RWPE2 (cell line): ENCODE measurements around the gene PRDM16.

Experiments
- ATAC-seq: fragments of 200-7000 bp; cut with Tn5 transposase; 3 replicates; pipeline ENCODE4 v1.9.1; 2021; ENCODE audit warnings: low read depth
- DNase-seq: peaks from one replicate; pipeline ENCODE4 v3.0.0-alpha.2; 2020; ENCODE audit warnings: low spot score
- H3K27ac ChIP-seq: fragments of 450-650 bp; 2 replicates; pipeline ENCODE4 v1.5.1; 2017; ENCODE audit warnings: mild to moderate bottlenecking; ENCODE audit not compliant: poor library complexity, severe bottlenecking
- H3K27me3 ChIP-seq: fragments of 250-450 bp; sonication (Bioruptor Pico); 2 replicates; pipeline ENCODE4 v1.5.1; 2021; ENCODE audit warnings: mild to moderate bottlenecking, moderate library complexity; ENCODE audit not compliant: insufficient read depth, poor library complexity, severe bottlenecking
- H3K36me3 ChIP-seq: fragments of 250-450 bp; sonication (Bioruptor Pico); 2 replicates; pipeline ENCODE4 v1.5.1; 2020; ENCODE audit warnings: low read depth, mild to moderate bottlenecking, moderate library complexity
- H3K4me1 ChIP-seq: fragments of 250-450 bp; sonication (Bioruptor Pico); 2 replicates; pipeline ENCODE4 v1.5.1; 2021; ENCODE audit warnings: mild to moderate bottlenecking, moderate library complexity; ENCODE audit not compliant: insufficient read depth, poor library complexity, severe bottlenecking
- H3K4me3 ChIP-seq: fragments of 250-450 bp; sonication (Bioruptor Pico); 2 replicates; pipeline ENCODE4 v1.5.1; 2021; ENCODE audit warnings: mild to moderate bottlenecking, moderate library complexity; ENCODE audit not compliant: severe bottlenecking
- H3K9me3 ChIP-seq: fragments of 250-450 bp; sonication (Bioruptor Pico); 2 replicates; pipeline ENCODE4 v1.5.1; 2021; ENCODE audit warnings: mild to moderate bottlenecking, moderate library complexity; ENCODE audit not compliant: severe bottlenecking
- TF ChIP-seq, protein P1 (sequence below): fragments of 450-650 bp; IDR thresholded peaks from one replicate; pipeline ENCODE4 v1.5.1; 2017; ENCODE audit warnings: mild to moderate bottlenecking, moderate library complexity; ENCODE audit not compliant: poor library complexity, severe bottlenecking

The PRDM16 gene

DNA sequence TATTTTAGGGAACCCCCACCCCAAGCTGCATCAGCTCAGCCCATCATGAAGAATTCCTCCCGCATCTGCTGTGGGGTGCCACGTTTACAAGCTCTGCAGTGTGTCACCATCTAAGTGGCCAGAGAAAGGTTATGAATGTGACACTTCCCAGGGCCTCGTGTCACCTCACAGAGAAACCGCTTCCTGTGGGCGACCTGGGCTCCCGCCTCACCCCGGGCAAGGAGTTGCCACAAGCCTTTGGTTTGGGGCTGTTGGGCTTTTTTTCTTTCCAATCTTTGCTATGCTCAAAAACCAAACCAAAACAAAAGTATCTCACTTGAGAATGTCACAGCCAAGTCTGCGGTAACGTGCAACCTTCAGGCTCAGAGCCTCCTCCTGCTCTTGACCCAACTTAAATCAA, 303.3 kb downstream of the PRDM16 start:
- H3K27me3 ChIP-seq: peaks cover 6% of the 10 kb centered on the region
- H3K27ac ChIP-seq: no peak overlapping the region
- DNase-seq: no peak
- H3K36me3 ChIP-seq: no peaks in the 10 kb centered on the region
- no peaks in the 10 kb centered on the region for H3K9me3 ChIP-seq
- no peak overlapping the region for H3K4me3 ChIP-seq
- ATAC-seq: no peak
- no peaks in the 10 kb centered on the region for H3K4me1 ChIP-seq
- TF ChIP-seq, protein P1, sequence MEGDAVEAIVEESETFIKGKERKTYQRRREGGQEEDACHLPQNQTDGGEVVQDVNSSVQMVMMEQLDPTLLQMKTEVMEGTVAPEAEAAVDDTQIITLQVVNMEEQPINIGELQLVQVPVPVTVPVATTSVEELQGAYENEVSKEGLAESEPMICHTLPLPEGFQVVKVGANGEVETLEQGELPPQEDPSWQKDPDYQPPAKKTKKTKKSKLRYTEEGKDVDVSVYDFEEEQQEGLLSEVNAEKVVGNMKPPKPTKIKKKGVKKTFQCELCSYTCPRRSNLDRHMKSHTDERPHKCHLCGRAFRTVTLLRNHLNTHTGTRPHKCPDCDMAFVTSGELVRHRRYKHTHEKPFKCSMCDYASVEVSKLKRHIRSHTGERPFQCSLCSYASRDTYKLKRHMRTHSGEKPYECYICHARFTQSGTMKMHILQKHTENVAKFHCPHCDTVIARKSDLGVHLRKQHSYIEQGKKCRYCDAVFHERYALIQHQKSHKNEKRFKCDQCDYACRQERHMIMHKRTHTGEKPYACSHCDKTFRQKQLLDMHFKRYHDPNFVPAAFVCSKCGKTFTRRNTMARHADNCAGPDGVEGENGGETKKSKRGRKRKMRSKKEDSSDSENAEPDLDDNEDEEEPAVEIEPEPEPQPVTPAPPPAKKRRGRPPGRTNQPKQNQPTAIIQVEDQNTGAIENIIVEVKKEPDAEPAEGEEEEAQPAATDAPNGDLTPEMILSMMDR: no peak

DNA sequence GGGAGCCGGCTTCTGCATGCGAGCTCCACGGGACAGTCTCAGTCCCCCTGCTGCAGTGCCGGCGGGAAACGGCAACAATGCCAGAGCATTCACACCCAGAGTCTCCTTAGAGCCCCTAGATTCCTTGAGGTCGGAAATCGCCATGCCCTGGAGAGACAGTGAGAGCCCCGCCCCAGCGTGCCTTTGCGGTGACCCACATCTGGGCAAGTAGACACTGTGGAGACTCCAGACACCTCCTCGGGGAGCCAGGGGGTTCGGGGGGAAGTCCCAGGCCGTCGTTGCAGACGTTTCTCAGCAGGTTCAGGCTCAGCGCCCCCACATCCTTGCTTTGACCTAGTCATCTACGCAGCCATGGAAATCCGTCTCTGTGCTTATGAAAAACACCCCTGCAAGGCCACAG, 304.2 kb downstream of the PRDM16 start:
- ATAC-seq: no peak
- no peak overlapping the region for H3K27ac ChIP-seq
- TF ChIP-seq, protein P1: no peak
- no peaks in the 10 kb centered on the region for H3K4me1 ChIP-seq
- no peaks in the 10 kb centered on the region for H3K36me3 ChIP-seq
- H3K4me3 ChIP-seq: no peak overlapping the region
- no peak for DNase-seq
- H3K27me3 ChIP-seq: no peaks in the 10 kb centered on the region
- no peaks in the 10 kb centered on the region for H3K9me3 ChIP-seq

DNA sequence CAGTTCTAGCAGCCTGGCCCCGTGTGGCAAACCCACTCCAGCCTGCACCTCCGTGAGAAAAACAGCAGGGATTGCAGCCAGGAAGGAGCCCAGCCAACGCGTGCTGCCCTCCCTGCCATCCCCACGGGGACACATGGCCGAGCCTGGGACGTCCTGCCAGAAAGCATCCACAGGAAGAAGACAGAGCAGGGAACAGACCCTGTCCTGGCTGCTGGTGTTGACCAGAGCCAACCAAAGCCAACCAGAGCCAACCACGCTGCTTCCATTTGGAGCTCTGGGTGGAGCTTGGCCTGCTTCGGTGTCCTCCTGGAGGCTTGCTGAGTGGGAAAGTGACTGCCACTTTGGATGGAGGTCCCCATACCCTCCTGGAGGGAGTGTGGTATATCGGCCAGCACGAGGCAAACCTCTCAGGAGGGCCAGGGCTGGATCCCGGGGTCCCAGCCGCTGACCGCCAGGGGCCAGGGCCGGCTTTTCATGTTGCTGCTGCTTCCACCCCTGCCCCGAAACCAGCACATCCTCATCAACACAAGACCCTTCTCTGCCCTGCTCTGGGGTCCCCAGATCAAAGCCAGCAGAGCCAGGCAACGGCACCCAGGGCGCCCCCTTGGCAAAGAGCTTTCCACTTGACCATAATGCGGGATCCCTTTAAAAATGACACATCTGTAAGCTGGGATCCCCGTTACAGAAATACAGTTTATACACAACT, 304.9 kb downstream of the PRDM16 start:
- Histone ChIP-seq H3K4me1 (no peaks in the 10 kb centered on the region), H3K36me3 (no peaks in the 10 kb centered on the region), H3K27me3 (no peaks in the 10 kb centered on the region), H3K9me3 (no peaks in the 10 kb centered on the region), H3K27ac (no peak overlapping the region), H3K4me3 (no peak overlapping the region)
- TF ChIP-seq, protein P1: no peak
- DNase-seq (no peak), ATAC-seq (no peak)

DNA sequence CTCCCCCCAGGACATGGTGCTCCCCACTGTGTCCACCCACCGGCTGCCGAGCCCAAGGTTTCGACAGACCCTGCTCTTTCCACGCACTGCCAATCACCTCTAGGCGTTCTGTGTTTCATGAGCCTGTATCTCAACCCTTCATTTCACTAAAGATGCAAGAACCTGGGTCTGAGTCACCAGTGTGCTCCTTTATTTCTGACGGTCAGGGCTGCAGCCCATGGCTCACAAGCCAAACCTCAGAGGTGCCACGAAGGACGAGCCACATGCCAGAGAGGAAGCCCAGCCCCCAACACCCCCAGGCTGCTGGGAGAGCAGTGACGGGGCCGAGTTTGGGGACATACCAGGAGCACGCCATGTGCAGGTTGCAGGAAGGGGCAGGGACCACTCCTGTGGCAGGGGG, 306.2 kb downstream of the PRDM16 start:
- TF ChIP-seq, protein P1: no peak
- DNase-seq (no peak), ATAC-seq (no peak)
- Histone ChIP-seq H3K27ac (no peak overlapping the region), H3K36me3 (no peaks in the 10 kb centered on the region), H3K4me1 (no peaks in the 10 kb centered on the region), H3K27me3 (no peaks in the 10 kb centered on the region), H3K9me3 (no peaks in the 10 kb centered on the region), H3K4me3 (no peak overlapping the region)

DNA sequence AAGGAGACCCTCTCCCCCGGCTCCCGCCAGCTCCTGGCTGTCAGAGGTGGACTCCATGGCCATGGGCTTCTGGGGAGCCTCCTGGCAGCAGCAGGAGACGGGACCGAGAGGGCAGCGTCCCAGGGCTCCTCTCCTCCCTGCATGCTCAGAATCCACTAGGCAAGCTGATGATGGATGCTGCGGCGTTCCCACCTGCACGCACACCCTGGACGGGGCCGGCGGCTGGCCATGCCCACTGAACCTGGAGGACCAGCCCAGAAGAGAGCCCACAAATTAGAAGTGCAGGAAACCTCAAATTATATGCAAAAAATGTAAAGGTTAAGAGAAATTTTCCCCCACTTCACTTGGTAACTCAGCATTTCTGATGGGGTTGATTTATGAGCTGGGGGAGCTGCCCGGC, 308.2 kb downstream of the PRDM16 start:
- no peaks in the 10 kb centered on the region for H3K27me3 ChIP-seq
- no peak overlapping the region for H3K4me3 ChIP-seq
- no peaks in the 10 kb centered on the region for H3K9me3 ChIP-seq
- DNase-seq (no peak), ATAC-seq (no peak)
- no peaks in the 10 kb centered on the region for H3K36me3 ChIP-seq
- H3K27ac ChIP-seq: no peak overlapping the region
- no peaks in the 10 kb centered on the region for H3K4me1 ChIP-seq
- TF ChIP-seq, protein P1: no peak
